IMR-90 (cell line): ENCODE data around the gene ATP5ME.

ENCODE experiments used
- ELK1 ChIP-seq: fragments of 150-350 bp; IDR thresholded peaks from 2 replicates; pipeline ENCODE4 v1.6.1; 2016; ENCODE audit warnings: low read depth, mild to moderate bottlenecking, low read length, moderate library complexity, borderline replicate concordance
- USF2 ChIP-seq: fragments of 150-350 bp; IDR thresholded peaks from 2 replicates; pipeline ENCODE4 v1.6.1; 2017; ENCODE audit warnings: mild to moderate bottlenecking, antibody characterized with exemption, low read length, low read depth

GRCh38 chr4:632196-632790 lies 41.8 kb downstream of the ATP5ME start:
- TF ChIP-seq ELK1 (no peak), USF2 (no peak)
